SK-N-SH (cell line): ENCODE results near the gene SLX4IP. TPM values are rescaled to one million over a fixed set of nuclear protein-coding genes. Genes with fewer than 3 reads are reported as not detected.

Experiments used
- CTCF ChIA-PET: fragments of 300-600, 350-600 bp; formaldehyde crosslinking; extraction: SDS; loops from one replicate; lab custom pipeline; 2021; lab: Yijun Ruan, JAX
- POLR2A ChIA-PET: fragments of 350-600 bp; sonication (Branson Sonifier 250); formaldehyde crosslinking; extraction: SDS; loops from one replicate; lab custom pipeline; 2020; ENCODE audit warnings: antibody characterized with exemption, inconsistent platforms; lab: Yijun Ruan, JAX
- DNase-seq: peaks from one replicate; pipeline ENCODE4 v3.0.0; 2012
- H2AFZ ChIP-seq: fragments of 200-600 bp; sonication (generic); 2 replicates; pipeline ENCODE4 v1.8.1; 2016; ENCODE audit warnings: antibody characterized with exemption, mild to moderate bottlenecking, low read depth
- H3F3A ChIP-seq: fragments of 200-600 bp; sonication (generic); replicated peaks from 2 replicates; pipeline ENCODE3; 2016; ENCODE audit warnings: antibody characterized with exemption, mild to moderate bottlenecking; ENCODE audit not compliant: insufficient read depth
- H3K27ac ChIP-seq, 2 experiments: fragments of 200-500 bp in 1 of 2; fragments of 200-600 bp in 1 of 2; sonication (Bioruptor generic) in 1 of 2; sonication (generic), shearing (Covaris generic) in 1 of 2; 2 replicates each; pipeline versions ENCODE4 v1.5.1 to v1.6.1; 2014 to 2016; ENCODE audit warnings: low read depth in 2 of 2, inconsistent platforms in 1 of 2, low read length in 1 of 2, mild to moderate bottlenecking in 1 of 2, mixed read lengths in 1 of 2
- H3K27me3 ChIP-seq: fragments of 200-600 bp; sonication (generic), shearing (Covaris generic); 2 replicates; pipeline ENCODE4 v1.6.1; 2016; ENCODE audit warnings: mixed run types; ENCODE audit not compliant: insufficient read depth
- H3K36me3 ChIP-seq, 2 experiments: fragments of 200-500 bp in 1 of 2; fragments of 200-600 bp in 1 of 2; sonication (Bioruptor generic) in 1 of 2; sonication (generic) in 1 of 2; replicated peaks in 1 of 2; 2 replicates each; pipeline versions ENCODE3 to v1.5.1; 2014 to 2016; ENCODE audit warnings: low read length in 1 of 2, mild to moderate bottlenecking in 1 of 2; ENCODE audit not compliant: insufficient read depth in 2 of 2, control insufficient read depth in 1 of 2
- H3K4me1 ChIP-seq, 2 experiments: fragments of 200-500 bp in 1 of 2; fragments of 200-600 bp in 1 of 2; sonication (Bioruptor generic) in 1 of 2; sonication (generic), shearing (Covaris generic) in 1 of 2; 2 replicates each; pipeline versions ENCODE4 v1.5.1 to v1.6.1; 2014 to 2016; ENCODE audit warnings: low read depth in 1 of 2, low read length in 1 of 2, mixed run types in 1 of 2; ENCODE audit not compliant: insufficient read depth in 2 of 2, control insufficient read depth in 1 of 2
- H3K4me2 ChIP-seq: fragments of 200-600 bp; sonication (generic), shearing (Covaris generic); 2 replicates; pipeline ENCODE4 v1.6.1; 2017; ENCODE audit warnings: mixed run types
- H3K4me3 ChIP-seq, 2 experiments: fragments of 200-500 bp in 1 of 2; fragments of 200-600 bp in 1 of 2; sonication (Bioruptor generic) in 1 of 2; sonication (generic), shearing (Covaris generic) in 1 of 2; 2 replicates each; pipeline versions ENCODE4 v1.5.1 to v1.8.1; 2014 to 2016; ENCODE audit warnings: low read depth in 2 of 2, inconsistent platforms in 1 of 2, low read length in 1 of 2, mild to moderate bottlenecking in 1 of 2, mixed read lengths in 1 of 2, moderate library complexity in 1 of 2
- H3K79me2 ChIP-seq: fragments of 200-600 bp; sonication (generic); 2 replicates; pipeline ENCODE4 v1.8.1; 2017; ENCODE audit warnings: mild to moderate bottlenecking; ENCODE audit not compliant: insufficient read depth
- H3K9ac ChIP-seq: fragments of 200-600 bp; sonication (generic); 2 replicates; pipeline ENCODE4 v1.6.1; 2017; ENCODE audit warnings: mixed run types
- H3K9me2 ChIP-seq: fragments of 200-600 bp; sonication (generic); 2 replicates; pipeline ENCODE4 v1.6.1; 2017; ENCODE audit warnings: mixed run types
- H3K9me3 ChIP-seq: fragments of 200-600 bp; sonication (generic); 2 replicates; pipeline ENCODE4 v1.6.1; 2017; ENCODE audit warnings: mixed run types, mild to moderate bottlenecking, moderate library complexity
- H4K20me1 ChIP-seq: fragments of 200-600 bp; sonication (generic); 2 replicates; pipeline ENCODE4 v1.6.1; 2017; ENCODE audit warnings: mild to moderate bottlenecking, mixed run types; ENCODE audit not compliant: insufficient read depth
- EZH2phosphoT487 ChIP-seq: fragments of 200-600 bp; sonication (generic); IDR thresholded peaks from 2 replicates; pipeline ENCODE4 v1.6.1; 2017; ENCODE audit warnings: low read depth, mixed run types, mild to moderate bottlenecking, antibody characterized with exemption, moderate library complexity, borderline replicate concordance
- FOSL2 ChIP-seq: IDR thresholded peaks from 2 replicates; pipeline ENCODE4 v1.4.0; 2012; ENCODE audit warnings: low read depth, mild to moderate bottlenecking, moderate library complexity, borderline replicate concordance
- FOXJ3 ChIP-seq: sonication (generic); formaldehyde crosslinking; IDR thresholded peaks from 2 replicates; pipeline ENCODE4 v1.5.1; 2020; ENCODE audit warnings: mild to moderate bottlenecking, missing genetic modification reagents
- GATA2 ChIP-seq: sonication (generic); formaldehyde crosslinking; IDR thresholded peaks from 2 replicates; pipeline ENCODE4 v1.5.0; 2020; ENCODE audit warnings: mild to moderate bottlenecking, missing genetic modification reagents
- MEF2A ChIP-seq: IDR thresholded peaks from 2 replicates; pipeline ENCODE4 v1.4.0; 2012; ENCODE audit warnings: low read depth, borderline replicate concordance
- NFIC ChIP-seq: IDR thresholded peaks from 2 replicates; pipeline ENCODE4 v1.4.0; 2012; ENCODE audit warnings: borderline replicate concordance
- PBX3 ChIP-seq: IDR thresholded peaks from 2 replicates; pipeline ENCODE4; 2012
- WGBS: methylation state at CpG from one replicate; pipeline ENCODE4 v1.1.6; 2017; ENCODE audit warnings: low lambda C conversion rate; 5-methylcytosine and 5-hydroxymethylcytosine counted together
- polyA plus RNA-seq, 3 experiments: library from polyadenylated mRNA; depleted of rRNA; stranded (reverse); fragments of >200 nt; gene quantifications; 2 replicates each; pipeline ENCODE4 v1.2.3, GENCODE V29; 2012
- TF ChIP-seq, protein P1 (sequence below): IDR thresholded peaks from 2 replicates; pipeline ENCODE4 v1.4.0; 2012; ENCODE audit warnings: low read depth, borderline replicate concordance
- TF ChIP-seq, protein P2 (sequence below): fragments of 150-350 bp; IDR thresholded peaks from 2 replicates; pipeline ENCODE4 v1.6.1; 2016; ENCODE audit warnings: mild to moderate bottlenecking, low read depth, low read length
- TF ChIP-seq, protein P3 (sequence below): fragments of 200-600 bp; sonication (generic); IDR thresholded peaks from 2 replicates; pipeline ENCODE4 v1.6.1; 2017; ENCODE audit warnings: antibody characterized with exemption, mild to moderate bottlenecking, moderate library complexity

SLX4IP gene
- polyA plus RNA-seq, 1 of the 3 experiments (the other 2 are of a cell fraction) = 1.3 TPM

- no peak for DNase-seq
- no peaks in the 10 kb centered on the region; a peak in 2 of 4 replicates for H3K4me1 ChIP-seq
- POLR2A ChIA-PET = no interaction called here
- H3K9ac ChIP-seq = no peak overlapping the region
- H3K27ac ChIP-seq = no peak overlapping the region
- H3K4me3 ChIP-seq = no peak overlapping the region
- H3K9me3 ChIP-seq = no peaks in the 10 kb centered on the region
- CTCF ChIA-PET = interaction anchor here (1.1 to 2.8 kb wide), 3 partner anchors 8 to 427 kb away, joined by 4 to 16 read pairs (median 5); no protein-coding TSS in a partner anchor
- TF ChIP-seq FOXJ3 (no peak), PBX3 (no peak), EZH2phosphoT487 (no peak), MEF2A (no peak), GATA2 (CRISPR knock-in tag) (no peak)
- TF ChIP-seq, protein P1, sequence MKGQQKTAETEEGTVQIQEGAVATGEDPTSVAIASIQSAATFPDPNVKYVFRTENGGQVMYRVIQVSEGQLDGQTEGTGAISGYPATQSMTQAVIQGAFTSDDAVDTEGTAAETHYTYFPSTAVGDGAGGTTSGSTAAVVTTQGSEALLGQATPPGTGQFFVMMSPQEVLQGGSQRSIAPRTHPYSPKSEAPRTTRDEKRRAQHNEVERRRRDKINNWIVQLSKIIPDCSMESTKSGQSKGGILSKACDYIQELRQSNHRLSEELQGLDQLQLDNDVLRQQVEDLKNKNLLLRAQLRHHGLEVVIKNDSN = no peak
- TF ChIP-seq, protein P2, sequence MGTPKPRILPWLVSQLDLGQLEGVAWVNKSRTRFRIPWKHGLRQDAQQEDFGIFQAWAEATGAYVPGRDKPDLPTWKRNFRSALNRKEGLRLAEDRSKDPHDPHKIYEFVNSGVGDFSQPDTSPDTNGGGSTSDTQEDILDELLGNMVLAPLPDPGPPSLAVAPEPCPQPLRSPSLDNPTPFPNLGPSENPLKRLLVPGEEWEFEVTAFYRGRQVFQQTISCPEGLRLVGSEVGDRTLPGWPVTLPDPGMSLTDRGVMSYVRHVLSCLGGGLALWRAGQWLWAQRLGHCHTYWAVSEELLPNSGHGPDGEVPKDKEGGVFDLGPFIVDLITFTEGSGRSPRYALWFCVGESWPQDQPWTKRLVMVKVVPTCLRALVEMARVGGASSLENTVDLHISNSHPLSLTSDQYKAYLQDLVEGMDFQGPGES = no peak
- TF ChIP-seq, protein P3, sequence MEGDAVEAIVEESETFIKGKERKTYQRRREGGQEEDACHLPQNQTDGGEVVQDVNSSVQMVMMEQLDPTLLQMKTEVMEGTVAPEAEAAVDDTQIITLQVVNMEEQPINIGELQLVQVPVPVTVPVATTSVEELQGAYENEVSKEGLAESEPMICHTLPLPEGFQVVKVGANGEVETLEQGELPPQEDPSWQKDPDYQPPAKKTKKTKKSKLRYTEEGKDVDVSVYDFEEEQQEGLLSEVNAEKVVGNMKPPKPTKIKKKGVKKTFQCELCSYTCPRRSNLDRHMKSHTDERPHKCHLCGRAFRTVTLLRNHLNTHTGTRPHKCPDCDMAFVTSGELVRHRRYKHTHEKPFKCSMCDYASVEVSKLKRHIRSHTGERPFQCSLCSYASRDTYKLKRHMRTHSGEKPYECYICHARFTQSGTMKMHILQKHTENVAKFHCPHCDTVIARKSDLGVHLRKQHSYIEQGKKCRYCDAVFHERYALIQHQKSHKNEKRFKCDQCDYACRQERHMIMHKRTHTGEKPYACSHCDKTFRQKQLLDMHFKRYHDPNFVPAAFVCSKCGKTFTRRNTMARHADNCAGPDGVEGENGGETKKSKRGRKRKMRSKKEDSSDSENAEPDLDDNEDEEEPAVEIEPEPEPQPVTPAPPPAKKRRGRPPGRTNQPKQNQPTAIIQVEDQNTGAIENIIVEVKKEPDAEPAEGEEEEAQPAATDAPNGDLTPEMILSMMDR = no peak
- TF ChIP-seq, all 33 proteins: peak for 0
- Histone ChIP-seq H4K20me1 (no peaks in the 10 kb centered on the region), H3K9me2 (no peaks in the 10 kb centered on the region), H3K79me2 (no peaks in the 10 kb centered on the region), H3K4me2 (no peak overlapping the region), H3K36me3 (peaks cover 25 to 29% of the 10 kb centered on the region in 2 experiments), H3F3A (no peaks in the 10 kb centered on the region), H2AFZ (no peak overlapping the region), H3K27me3 (no peaks in the 10 kb centered on the region)
- 94% methylated on average over 4 of the region's 4 CpGs for WGBS
Observed at GRCh38 chr20:10404959-10405530, 30.1 kb upstream of the SLX4IP start.

- H3K9me2 ChIP-seq = no peaks in the 10 kb centered on the region
- no peaks in the 10 kb centered on the region for H3F3A ChIP-seq
- H3K27me3 ChIP-seq = no peaks in the 10 kb centered on the region
- no peak overlapping the region for H3K9ac ChIP-seq
- 74% methylated on average over 2 of the region's 2 CpGs for WGBS
- H3K4me3 ChIP-seq = no peak overlapping the region
- H3K9me3 ChIP-seq = no peaks in the 10 kb centered on the region
- no peaks in the 10 kb centered on the region for H3K79me2 ChIP-seq
- no peak overlapping the region for H2AFZ ChIP-seq
- CTCF ChIA-PET = interaction anchor here (0.6 to 9.4 kb wide), 3 partner anchors 18 to 430 kb away, joined by 3 to 65 read pairs (median 4); no protein-coding TSS in a partner anchor
- no peak for DNase-seq
- POLR2A ChIA-PET = no interaction called here
- H3K27ac ChIP-seq = no peak overlapping the region
- H4K20me1 ChIP-seq = no peaks in the 10 kb centered on the region
- no peaks in the 10 kb centered on the region; a peak in 2 of 4 replicates for H3K4me1 ChIP-seq
- peaks cover 40 to 42% of the 10 kb centered on the region in 2 experiments for H3K36me3 ChIP-seq
- no peak for TF ChIP-seq FOSL2
- TF ChIP-seq NFIC = no peak
- TF ChIP-seq EZH2phosphoT487 = no peak
- no peak overlapping the region for H3K4me2 ChIP-seq
Observed at GRCh38 chr20:10408108-10408813, 26.8 kb upstream of the SLX4IP start.
